A673 (cell line): ENCODE measurements around the gene TRPV4.

Experiments
- EZH2 ChIP-seq: fragments of 200-600 bp; sonication (generic); IDR thresholded peaks from 2 replicates; pipeline ENCODE4 v1.6.1; 2017; ENCODE audit warnings: borderline replicate concordance, low read depth, mild to moderate bottlenecking, mixed read lengths, antibody characterized with exemption, low read length; ENCODE audit not compliant: poor library complexity, severe bottlenecking
- TF ChIP-seq, protein P1 (sequence below): fragments of 300-800, 200-600 bp; sonication (generic); conservative IDR thresholded peaks from 2 replicates; pipeline ENCODE4 v1.5.1; 2017; ENCODE audit warnings: low read depth, mild to moderate bottlenecking, antibody characterized with exemption, low read length, moderate library complexity, mixed read lengths

DNA sequence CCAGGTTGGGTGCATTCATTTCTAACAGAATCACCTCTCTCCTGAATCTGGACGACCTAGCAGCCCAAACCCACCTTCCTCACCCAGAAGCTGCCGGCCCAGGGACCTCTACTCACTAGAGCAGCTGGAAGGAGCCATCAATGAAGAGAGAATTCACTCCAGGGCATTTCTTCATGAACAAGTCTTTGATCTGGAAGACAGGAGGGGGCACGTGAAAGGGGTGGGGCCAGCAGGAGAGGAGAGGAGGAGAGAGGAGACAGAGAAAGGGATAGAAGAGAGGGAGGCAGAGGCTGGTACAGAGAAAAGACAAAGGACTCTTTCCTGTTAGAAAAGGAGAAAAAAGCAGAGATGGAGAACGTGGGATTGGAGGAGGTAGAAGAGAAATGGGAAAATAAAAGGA, 39.8 kb downstream of the TRPV4 start:
- no peak for TF ChIP-seq EZH2
- TF ChIP-seq, protein P1, sequence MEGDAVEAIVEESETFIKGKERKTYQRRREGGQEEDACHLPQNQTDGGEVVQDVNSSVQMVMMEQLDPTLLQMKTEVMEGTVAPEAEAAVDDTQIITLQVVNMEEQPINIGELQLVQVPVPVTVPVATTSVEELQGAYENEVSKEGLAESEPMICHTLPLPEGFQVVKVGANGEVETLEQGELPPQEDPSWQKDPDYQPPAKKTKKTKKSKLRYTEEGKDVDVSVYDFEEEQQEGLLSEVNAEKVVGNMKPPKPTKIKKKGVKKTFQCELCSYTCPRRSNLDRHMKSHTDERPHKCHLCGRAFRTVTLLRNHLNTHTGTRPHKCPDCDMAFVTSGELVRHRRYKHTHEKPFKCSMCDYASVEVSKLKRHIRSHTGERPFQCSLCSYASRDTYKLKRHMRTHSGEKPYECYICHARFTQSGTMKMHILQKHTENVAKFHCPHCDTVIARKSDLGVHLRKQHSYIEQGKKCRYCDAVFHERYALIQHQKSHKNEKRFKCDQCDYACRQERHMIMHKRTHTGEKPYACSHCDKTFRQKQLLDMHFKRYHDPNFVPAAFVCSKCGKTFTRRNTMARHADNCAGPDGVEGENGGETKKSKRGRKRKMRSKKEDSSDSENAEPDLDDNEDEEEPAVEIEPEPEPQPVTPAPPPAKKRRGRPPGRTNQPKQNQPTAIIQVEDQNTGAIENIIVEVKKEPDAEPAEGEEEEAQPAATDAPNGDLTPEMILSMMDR, result no peak
